Head of caudate nucleus (tissue), 42 donors: ENCODE measurements around the gene DOC2B.
A peak's percentile ranks its signal among the peaks of the same experiment; 100 is the strongest.

Experiments
- DNase-seq, 42 donors: peaks; one replicate each; pipeline versions ENCODE4 v3.0.0 to v3.0.0-alpha.2; 2020 to 2021; ENCODE audit warnings: mixed read lengths in 7 of 42
- intact Hi-C: fragments of 100-400 bp; cut with DNase I; formaldehyde crosslinking; loops from one replicate; pipeline ENCODE4 v1.15.0; 2022

Gene DOC2B

DNA sequence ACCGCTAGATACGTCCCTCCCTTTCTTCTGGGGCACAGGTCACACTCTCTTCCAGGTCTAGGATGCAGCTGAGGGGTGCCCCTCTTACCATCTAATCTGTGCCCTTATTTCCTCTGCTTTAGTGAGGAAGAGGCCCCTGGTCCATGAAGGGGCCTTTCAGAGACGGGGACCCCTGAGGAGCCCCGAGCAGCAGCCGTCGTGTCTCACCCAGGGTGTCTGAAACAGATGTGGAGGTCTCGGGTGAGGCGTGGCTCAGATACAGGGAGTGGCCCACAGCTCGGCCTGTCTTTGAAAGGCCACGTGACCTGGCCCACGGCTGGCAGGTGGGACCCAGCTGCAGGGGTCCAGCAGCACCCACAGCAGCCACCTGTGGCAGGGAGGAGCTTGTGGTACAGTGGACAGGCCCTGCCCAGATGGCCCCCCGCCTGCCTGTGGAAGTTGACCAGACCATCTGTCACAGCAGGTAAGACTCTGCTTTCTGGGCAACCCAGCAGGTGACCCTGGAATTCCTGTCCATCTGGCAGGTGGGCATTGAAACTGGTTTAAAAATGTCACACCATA lies 28.5 kb downstream of the DOC2B start:
- DNase-seq = peak in 4 of 42 donors; percentile 2 to 27 (median 14)

DNA sequence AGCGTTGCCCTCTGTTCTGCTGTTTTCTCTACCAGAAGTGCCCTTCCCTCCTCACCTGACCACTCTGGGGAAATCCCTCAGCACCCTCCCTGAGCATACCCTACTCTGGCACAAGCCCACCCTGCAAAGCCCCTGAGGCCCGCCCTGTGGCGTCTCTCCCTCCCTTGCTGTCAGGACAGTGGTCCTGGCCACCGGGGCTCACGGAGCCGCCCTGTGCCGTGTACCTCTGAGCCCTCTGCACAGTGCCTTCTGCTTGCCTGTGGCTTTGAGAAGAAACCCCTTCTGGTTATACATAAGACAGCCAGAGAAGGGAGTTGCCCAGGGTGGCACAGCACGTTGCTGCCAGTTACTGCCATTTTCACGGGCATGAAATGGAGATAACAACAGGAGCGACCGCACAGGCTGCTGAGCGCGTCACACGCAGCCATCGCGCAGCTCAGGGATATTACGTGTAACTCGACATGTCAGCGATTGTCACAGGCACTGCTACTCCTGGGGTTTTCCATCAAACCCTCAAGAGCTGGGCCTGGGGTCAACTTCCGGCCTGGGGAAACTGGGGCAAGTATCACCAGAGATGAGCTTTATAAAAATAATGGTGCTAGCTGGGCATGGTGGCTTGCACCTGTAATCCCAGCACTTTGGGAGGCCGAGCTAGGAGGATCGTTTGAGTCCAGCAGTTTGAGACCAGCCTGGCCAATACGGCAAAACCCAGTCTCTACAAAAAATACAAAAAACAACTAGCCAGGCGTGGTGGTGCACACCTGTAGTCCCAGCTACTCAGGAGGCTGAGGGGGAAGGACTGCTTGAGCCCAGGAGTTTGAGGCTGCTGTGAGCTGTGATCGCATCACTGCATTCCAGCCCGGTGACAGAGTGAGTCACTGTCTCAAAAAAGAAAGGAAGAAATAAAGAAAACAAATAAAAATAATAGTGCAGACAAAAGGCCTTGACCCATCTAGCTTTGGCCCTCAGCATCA lies 29.3 kb downstream of the DOC2B start:
- peak in 9 of 42 donors; percentile 2 to 36 (median 13) for DNase-seq
- intact Hi-C loops = no loop called here

More for the DNA sequence above, 28.5 kb downstream of the DOC2B start:
- intact Hi-C loops = no loop called here

DNA sequence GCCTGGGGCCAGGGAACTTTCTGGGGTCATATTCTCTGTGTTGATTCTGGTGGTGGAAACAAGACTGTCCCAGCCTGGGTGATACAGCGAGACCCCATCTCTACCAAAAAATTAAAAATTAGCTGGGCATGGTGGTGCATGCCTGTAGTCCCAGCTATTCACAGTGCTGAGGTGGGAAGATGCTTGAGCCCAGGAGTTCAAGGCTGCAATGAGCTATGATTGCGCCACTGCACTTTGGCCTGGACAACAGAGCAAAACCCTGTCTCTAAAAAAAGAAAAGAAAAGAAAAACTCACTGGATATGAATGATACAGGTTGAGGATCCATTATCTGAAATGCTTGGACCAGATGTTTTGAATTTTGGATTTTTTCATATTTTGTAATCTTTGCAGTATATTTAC lies 30.4 kb downstream of the DOC2B start:
- intact Hi-C loops = no loop called here
- DNase-seq = peak in 3 of 42 donors; percentile 3 to 5 (median 5)

- intact Hi-C loops = loop anchor here (5.0 kb wide), 1 partner anchor 237 kb away; no protein-coding TSS in a partner anchor
- DNase-seq = peak in 10 of 42 donors; percentile 2 to 14 (median 10)
These were observed 31.4 kb downstream of the DOC2B start for GRCh38 chr17:149897-150584.

DNA sequence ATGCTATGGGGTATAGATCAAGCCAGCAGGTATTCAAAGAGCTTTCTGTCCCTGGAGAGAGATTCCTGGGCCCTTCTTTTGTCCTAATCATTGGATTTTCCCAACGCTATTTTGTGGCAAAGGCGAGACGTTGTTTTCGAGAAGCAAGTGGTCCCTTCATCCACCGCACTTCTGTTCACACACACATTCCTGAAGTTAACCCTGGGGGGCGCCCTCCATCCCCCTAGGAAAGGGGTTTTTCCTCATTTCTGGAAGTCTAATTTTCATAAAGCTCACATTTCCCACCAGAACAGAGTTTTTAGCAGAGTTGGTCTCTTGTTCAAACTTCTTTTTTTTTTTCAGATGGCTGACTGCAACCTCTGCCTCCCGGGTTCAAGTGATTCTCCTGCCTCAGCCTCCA lies 32.2 kb downstream of the DOC2B start:
- intact Hi-C loops = loop anchor here (5.0 kb wide), 1 partner anchor 238 kb away; no protein-coding TSS in a partner anchor
- DNase-seq = peak in 18 of 42 donors; percentile 1 to 33 (median 8)

GRCh38 chr17:148757-149156 lies 32.7 kb downstream of the DOC2B start:
- DNase-seq = peak in 10 of 42 donors; percentile 0 to 15 (median 4)
- intact Hi-C loops = loop anchor here (5.0 kb wide), 1 partner anchor 239 kb away; no protein-coding TSS in a partner anchor

GRCh38 chr17:147796-148740 lies 33.4 kb downstream of the DOC2B start:
- DNase-seq = peak in 17 of 42 donors; percentile 0 to 29 (median 6)
- intact Hi-C loops = loop anchor here (5.0 kb wide), 1 partner anchor 239 kb away; no protein-coding TSS in a partner anchor

DNA sequence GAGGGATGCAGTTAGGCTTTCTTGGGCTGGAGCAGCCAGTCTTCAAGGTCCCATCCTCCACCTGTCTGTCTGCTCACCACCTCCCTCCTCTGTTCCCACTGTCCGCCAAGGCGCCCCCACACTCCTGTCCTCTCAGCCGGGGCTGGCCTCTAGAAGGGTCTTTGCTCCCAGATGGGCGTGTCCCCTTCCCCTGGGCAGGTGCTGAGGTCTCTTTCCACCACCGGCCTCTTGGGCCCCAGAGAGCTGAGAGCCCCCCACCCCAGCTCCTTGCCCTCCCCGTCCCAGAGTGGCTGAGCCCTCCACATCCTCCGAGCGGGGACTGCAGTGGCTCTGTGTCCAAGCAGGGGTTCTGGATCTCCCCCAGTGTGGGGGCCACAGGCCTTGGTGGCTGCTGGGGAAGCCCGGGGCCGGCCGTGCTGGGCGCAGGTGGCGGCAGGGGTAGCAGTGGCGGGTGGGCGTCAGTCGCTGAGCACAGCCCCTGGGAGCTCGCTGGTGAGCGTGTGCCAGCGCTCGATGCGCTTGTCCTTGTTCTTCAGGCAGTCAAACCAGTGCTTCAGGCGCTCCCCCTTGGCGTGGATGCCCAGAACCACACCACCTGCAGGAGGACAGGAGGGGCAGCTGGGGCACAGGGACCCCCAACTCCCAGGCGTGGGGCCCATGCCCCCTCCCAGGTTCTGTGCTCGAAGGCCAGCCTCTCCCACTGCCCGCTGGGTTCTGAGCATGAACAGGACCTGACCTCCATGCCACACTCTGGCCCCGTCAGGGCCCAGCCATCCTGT lies 34.3 kb downstream of the DOC2B start:
- DNase-seq = peak in 19 of 42 donors; percentile 1 to 37 (median 14)

DNA sequence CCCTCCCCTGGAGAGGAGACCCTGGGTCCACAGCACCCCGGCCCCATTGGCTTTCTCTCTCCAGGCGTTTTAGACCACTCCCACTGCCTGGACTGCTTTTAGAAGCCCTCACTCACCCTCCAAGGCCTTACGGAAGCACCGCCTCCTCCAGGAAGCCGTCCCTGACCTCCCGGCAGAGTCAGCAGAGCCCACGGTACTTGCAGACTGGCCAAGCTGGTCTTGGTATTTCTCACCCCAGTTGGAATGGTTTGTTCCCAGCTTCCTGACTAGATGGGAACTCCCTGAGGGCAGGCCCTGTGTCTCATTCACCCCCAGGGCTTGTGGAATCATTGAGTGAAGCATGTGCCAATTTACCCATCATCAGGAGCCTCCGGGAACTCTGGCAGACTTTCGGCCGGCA lies 34.9 kb downstream of the DOC2B start:
- intact Hi-C loops = loop anchor here (5.0 kb wide), 1 partner anchor 241 kb away; no protein-coding TSS in a partner anchor

More for the DNA sequence above, 34.3 kb downstream of the DOC2B start:
- intact Hi-C loops = loop anchor here (5.0 kb wide), 1 partner anchor 240 kb away; no protein-coding TSS in a partner anchor

GRCh38 chr17:145671-146541 lies 35.5 kb downstream of the DOC2B start:
- DNase-seq = peak in 23 of 42 donors; percentile 2 to 46 (median 17)

More for the DNA sequence above, 34.9 kb downstream of the DOC2B start:
- peak in 8 of 42 donors; percentile 4 to 30 (median 5) for DNase-seq

DNA sequence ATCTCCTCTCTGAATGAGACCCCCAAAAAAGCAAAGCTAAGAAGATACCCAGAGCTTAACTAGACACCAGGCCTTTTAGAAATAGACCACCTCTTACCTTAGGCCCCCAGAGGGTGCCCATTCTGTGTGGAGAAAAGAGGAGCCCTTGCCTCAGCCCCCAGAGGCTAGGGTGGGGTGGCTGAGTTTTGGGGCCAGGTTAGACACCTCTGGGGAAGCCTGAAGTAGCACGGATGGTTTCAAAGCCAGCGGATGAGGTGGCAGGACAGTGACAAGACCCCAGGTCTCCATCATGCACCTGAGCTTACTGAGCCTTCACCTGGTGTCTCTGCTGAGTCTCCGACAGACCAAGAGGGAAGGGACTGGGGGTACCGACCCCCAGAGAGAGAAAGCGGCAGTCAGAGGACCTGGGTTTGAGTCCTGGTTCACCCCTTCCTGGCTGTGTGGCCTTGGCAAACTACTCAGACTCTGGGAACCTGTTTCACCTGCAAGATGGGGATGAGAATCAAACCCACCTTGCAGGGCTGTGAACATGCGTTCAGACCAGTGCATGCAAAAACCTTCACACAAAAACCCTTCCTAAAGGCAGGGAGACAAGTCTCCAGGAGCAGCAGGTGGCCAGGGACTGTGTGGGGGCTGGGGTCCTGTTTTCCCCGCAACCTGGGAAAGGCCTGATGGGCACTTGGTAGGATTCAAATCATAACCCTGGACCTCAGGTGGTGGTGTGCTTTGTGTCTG lies 36.3 kb downstream of the DOC2B start:
- intact Hi-C loops = loop anchor here (5.0 kb wide), 1 partner anchor 242 kb away; no protein-coding TSS in a partner anchor
- peak in 20 of 42 donors; percentile 1 to 36 (median 7) for DNase-seq

More at GRCh38 chr17:145671-146541, 35.5 kb downstream of the DOC2B start:
- intact Hi-C loops = loop anchor here (5.0 kb wide), 1 partner anchor 241 kb away; no protein-coding TSS in a partner anchor

GRCh38 chr17:143785-144281 lies 37.6 kb downstream of the DOC2B start:
- intact Hi-C loops = no loop called here
- DNase-seq = peak; percentile 48 to 93 (median 86)

DNA sequence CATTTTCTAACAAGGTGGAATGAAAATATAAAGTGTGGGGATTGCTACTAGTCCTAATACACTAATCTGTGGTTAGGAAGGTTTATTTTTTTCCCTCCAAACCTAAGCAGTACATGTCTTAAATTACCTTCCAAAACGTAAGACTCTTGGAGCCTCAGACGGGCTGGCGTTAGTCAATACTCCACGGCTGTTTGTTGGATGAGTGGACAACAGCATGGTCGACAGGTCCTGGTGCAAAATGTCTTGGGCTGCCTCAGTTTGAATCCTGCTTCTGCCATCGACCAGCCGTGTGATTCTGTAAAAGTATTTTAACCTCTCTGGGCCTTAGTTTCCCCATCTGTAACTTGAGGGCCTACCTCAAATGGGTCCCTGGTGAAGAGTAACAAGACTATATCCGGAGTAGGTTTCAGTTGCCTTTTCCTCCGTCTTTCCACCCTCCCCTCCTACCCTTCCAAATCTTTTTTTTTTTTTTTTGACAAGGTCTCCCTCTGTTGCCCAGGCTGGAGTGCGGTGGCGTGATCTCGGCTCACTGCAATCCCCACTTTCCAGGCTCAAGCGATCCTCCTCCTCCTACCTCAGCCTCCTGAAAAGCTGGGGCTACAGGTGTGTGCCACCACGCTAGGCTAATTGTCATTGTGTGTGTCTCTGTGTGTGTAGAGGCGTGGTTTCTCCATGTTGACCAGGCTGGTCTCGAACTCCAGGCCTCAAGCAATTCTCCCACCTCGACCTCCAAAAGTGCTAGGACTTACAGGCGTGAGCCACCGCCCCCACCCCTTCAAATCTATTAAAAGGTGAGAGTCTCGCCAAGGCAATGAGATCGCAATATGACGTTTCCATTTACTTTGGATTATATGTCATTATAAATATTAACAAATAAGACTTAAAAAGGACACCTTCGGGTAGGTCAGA lies 38.3 kb downstream of the DOC2B start:
- DNase-seq = peak in 17 of 42 donors; percentile 1 to 40 (median 11)
- intact Hi-C loops = no loop called here

GRCh38 chr17:142102-142661 lies 39.3 kb downstream of the DOC2B start:
- intact Hi-C loops = no loop called here
- DNase-seq = peak in 18 of 42 donors; percentile 1 to 37 (median 14)
